ENCODE data around the gene NEK8.
"Not testable (repeated sequence)": the region's sequence is repeated elsewhere in the genome, so short reads cannot be mapped to it uniquely, and the experiment has no call there.

The NEK8 gene

DNA sequence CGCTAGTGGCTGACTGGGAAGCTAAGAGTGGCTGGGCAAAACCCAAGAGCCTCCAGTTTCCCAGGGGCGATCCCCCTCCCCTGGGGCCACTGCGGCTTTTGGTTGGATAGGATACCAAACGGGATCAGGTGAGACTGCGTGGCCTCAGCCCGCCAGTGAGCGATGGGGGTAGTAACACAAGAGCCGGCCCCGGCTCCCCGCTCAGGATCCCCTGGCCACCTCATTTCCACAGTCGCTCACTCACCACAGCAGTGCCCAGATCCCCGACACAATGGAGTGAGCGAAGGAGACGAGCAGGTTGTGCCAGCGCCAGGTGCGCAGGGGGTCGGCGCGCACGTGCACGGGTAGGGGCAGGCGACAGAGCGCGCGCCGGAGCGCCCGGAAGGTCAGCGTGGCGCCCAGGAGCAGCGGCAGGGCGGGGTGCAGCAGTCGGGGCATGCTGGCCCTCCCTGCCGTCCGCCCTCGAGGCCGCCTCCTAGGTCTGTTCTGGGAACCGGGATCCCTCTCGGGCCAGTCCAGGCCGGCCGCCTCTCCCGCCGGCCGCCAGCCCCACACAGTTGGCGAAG, 2.8 kb upstream of the NEK8 start:
- DNase-seq, result peak; percentile 80

DNA sequence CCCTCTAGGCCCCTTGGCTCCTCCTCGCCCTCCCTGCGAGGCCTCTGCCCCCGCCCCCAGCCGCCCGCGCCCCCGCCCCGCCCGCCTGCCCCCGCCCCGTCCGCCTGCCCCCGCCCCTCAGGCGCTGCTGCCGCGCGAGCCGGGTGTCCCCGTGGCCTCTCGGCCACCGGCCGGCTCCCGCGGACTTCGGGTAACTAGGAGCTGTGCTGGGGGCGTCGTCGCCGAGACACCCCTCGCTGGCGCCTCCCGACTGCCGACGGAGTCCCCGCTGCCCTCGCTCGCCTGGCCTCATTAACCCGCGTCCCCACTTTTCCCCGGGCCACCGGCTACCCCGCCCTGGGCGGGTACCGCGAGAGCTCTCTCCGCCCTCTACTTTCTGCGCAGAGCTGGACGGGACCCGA, 2.4 kb upstream of the NEK8 start, which contains the start of gene TLCD1:
TSS of gene TLCD1 (minus strand) at position 8 of the 401 bp plus-strand sequence. CDS start 136 bp downstream, outside the sequence.
- no peak for DNase-seq

GRCh38 chr17:28726627-28727491, 1.7 kb upstream of the NEK8 start:
- peak; percentile 98 for DNase-seq

DNA sequence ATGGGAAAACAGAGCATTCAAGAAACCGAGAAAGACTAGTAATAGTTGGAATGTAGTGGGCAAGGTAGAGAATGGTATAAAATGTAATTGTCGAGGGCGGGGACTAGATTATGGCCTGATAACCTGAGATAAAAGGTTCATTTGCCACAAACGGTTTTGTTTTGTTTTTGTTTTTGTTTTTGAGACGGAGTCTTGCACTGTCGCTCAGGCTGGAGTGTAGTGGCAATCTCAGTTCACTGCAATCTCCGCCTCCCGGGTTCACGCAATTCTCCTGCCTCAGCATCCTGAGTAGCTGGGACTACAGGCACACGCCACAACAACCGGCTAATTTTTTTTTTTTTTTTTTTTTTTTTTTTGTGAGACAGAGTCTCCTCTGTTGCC, 1.4 kb downstream of the NEK8 start:
- DNase-seq, result no peak

GRCh38 chr17:28733346-28733745, 4.8 kb downstream of the NEK8 start:
- no peak for DNase-seq

GRCh38 chr17:28734712-28735241, 6.2 kb downstream of the NEK8 start:
- no peak for DNase-seq

GRCh38 chr17:28735242-28735722, 6.7 kb downstream of the NEK8 start:
- DNase-seq, result no peak

DNA sequence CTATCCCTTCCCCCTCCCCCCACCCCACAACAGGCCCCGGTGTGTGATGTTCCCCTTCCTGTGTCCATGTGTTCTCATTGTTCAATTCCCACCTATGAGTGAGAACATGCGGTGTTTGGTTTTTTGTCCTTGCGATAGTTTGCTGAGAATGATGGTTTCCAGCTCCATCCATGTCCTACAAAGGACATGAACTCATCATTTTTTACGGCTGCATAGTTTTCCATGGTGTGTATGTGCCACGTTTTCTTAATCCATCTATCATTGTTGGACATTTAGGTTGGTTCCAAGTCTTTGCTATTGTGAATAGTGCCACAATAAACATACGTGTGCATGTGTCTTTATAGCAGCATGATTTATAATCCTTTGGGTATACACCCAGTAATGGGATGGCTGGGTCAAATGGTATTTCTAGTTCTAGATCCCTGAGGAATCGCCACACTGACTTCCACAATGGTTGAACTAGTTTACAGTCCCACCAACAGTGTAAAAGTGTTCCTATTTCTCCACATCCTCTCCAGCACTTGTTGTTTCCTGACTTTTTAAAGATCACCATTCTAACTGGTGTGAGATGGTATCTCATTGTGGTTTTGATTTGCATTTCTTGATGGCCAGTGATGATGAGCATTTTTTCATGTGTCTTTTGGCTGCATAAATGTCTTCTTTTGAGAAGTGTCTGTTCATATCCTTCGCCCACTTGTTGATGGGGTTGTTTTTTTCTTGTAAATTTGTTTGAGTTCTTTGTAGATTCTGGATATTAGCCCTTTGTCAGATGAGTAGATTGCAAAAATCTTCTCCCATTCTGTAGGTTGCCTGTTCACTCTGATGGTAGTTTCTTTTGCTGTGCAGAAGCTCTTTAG, 7.6 kb downstream of the NEK8 start:
- not testable (repeated sequence) for DNase-seq

DNA sequence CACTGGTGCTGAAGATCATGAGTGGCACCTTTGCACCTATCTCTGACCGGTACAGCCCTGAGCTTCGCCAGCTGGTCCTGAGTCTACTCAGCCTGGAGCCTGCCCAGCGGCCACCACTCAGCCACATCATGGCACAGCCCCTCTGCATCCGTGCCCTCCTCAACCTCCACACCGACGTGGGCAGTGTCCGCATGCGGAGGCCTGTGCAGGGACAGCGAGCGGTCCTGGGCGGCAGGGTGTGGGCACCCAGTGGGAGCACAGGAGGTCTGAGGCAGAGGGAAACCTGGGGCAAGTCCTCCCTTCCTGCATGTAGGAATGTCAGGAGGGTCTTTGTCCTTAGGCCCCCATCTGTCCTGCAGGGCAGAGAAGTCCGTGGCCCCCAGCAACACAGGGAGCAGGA, 8.7 kb downstream of the NEK8 start:
- DNase-seq, result no peak

DNA sequence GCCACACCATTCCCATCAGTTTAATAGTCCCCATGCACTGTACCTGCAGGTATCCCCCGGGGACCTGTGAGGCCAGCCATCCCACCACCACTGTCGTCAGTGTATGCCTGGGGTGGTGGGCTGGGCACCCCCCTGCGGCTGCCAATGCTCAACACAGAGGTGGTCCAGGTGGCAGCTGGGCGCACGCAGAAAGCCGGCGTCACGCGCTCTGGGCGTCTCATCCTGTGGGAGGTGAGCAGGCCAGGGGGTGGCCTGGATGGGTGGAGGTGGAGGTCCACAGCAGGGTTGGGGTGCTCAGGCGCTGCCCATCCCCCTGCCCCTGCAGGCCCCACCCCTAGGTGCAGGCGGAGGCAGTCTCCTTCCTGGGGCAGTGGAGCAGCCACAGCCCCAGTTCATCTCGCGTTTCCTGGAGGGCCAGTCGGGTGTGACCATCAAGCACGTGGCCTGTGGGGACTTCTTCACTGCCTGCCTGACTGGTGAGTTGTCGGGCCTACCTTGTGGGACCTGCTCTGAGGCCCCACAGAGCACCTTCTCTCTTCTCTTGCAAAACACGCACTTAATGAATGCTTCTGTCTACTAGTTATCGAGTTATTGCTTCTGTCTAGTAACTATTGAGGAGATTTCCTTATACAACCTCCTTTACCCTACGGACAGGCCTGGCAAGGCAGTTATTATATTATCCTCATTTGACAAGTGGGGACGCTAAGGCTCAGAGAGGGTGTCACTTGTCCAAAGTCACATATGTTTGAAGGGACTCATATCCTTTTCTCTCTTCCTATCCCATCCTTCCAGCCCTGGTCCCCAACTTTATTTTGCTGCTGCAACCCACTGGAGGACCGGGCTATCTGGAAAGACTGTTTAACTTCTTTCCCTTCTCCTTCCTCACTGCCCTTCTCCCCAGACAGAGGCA, 9.4 kb downstream of the NEK8 start:
- DNase-seq, result no peak

DNA sequence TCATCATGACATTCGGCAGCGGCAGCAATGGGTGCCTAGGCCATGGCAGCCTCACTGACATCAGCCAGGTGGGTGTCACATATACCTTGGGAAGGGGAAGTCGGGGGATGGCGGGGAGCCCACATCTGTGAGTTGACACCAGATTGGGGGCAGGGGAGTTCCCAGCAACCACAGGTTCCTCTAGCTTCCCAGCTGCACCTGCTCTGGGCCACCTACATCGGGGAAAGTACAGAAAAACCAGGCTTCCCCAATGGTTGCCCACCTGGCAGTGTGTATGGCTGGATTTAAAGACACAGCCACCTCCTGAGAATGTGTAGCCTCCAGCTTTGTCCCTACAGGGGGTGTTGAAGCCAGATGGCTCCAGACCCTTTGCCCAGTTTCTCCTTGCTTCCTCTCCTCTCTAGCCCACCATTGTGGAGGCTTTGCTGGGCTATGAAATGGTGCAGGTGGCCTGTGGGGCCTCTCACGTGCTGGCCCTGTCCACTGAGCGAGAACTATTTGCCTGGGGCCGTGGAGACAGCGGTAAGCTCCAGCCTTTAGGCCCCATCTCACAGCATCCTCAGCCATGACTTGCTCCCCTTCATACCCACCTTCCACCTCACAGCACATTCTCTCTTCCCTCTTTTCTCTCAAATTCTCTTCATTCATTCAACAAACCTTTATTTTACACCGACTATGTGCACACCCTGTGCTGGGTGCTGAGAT, 10.2 kb downstream of the NEK8 start:
- no peak for DNase-seq

GRCh38 chr17:28740406-28741357, 12.1 kb downstream of the NEK8 start:
- no peak for DNase-seq

DNA sequence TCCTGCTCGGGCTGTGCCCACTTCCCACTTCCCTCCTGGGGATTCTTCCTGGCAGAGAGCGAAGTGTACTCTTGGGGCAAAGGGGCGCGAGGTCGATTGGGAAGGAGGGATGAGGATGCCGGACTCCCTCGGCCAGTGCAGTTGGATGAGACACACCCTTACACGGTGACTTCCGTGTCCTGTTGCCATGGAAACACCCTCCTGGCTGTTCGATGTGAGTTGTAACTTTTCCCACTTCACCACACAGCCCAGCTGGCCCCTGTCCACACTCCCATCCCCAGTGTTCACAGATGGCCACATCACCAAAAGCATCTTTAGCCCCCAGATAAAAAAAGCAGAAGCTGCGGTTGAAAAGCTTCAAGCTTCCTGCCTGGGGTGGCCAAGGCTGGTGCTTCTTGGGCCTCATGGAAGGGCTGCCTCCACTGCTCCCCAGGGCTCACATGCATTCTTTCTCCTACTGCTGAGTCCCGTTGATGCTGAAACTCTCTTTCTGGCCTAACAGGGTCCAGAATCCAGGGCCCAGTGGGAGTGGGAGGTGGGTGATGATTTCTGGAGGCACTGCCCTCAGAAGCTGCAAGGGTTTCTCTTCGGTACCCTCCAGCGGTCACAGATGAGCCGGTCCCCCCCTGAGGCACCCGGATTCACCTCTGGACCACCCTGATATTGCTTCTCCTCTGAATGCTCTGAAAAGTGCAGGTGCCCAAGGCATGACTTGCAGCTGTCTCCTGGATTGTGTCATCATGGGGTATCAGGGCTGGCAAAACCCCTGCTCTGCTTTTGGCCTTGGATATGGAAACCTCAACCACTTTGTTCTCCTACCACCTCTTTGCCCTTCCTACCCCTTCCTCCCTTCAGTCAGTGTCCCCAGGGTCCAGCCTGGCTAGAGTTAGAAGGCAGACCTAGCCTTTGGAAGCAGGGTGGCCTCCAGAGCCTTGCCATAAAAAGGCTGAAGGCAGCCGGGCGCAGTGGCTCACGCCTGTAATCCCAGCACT, 13.1 kb downstream of the NEK8 start:
- DNase-seq, result no peak

- DNase-seq, result peak; percentile 94
Observed at GRCh38 chr17:28743243-28744103, 14.9 kb downstream of the NEK8 start, which contains the start of gene TRAF4. Gene TRAF4 (plus strand): TSS chr17:28744011. CDS start chr17:28744113, 102 bp downstream.

GRCh38 chr17:28744104-28744971, 15.8 kb downstream of the NEK8 start:
- peak; percentile 89 for DNase-seq

DNA sequence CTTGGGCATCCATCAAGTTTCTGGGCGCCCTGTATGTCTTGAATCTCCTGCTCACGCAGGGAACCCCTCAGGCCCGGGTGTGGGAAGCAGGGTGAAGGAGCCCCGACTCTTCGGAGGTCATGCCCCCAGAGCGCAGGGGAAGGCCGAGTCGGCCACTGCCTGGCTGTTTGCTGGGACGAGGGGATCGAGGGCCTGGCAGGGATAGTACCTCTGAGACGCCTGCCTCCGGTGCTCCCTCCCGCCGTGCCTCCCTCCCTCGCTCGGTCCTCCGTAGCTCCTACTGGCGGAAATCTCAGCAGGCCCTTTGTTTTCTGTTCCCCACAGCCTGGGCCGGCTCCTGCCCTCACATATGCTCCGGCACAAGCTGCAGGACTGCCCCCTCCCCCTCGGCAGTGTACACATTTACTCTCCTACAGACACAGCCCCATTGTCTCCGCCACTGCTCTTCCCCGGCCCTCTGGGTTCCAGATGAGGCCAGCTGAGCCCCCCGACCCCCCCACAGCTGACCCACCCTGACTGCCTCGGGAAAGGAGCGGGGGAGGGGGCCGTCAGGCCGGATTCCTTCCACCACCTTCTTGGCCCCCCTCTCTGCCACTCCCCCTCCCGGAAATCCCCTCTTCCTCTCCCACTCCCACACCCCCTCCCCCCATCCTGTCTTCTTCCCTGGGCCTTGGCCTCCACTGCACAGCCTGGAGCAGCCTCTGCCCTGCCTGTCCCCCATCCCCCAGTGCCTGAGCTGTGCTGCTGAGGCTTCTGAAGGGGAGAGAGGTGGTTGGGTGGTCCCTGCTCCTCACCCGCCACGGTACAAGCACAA, 16.6 kb downstream of the NEK8 start:
- DNase-seq, result peak; percentile 91
